WTC11 (cell line): Measurements from ENCODE around the gene WDR38.

Source experiments
- ATF2 ChIP-seq: sonication (generic); formaldehyde crosslinking; IDR thresholded peaks from 2 replicates; pipeline ENCODE4 v1.8.1; 2022; ENCODE audit warnings: low read depth, missing genetic modification reagents, borderline replicate concordance
- ATF3 ChIP-seq: sonication (generic); formaldehyde crosslinking; conservative IDR thresholded peaks from 2 replicates; pipeline ENCODE4 v1.8.1; 2022; ENCODE audit warnings: mild to moderate bottlenecking, missing genetic modification reagents
- CBFB ChIP-seq: sonication (generic); formaldehyde crosslinking; IDR thresholded peaks from 2 replicates; pipeline ENCODE4 v1.8.1; 2022; ENCODE audit warnings: mild to moderate bottlenecking, low read depth, missing genetic modification reagents
- CTCF ChIP-seq: fragments of 200-600 bp; IDR thresholded peaks from 2 replicates; pipeline ENCODE4 v1.8.0; 2022; ENCODE audit warnings: antibody characterized with exemption
- E2F4 ChIP-seq: sonication (generic); formaldehyde crosslinking; IDR thresholded peaks from 2 replicates; pipeline ENCODE4 v1.8.1; 2022; ENCODE audit warnings: low read depth, mild to moderate bottlenecking, moderate library complexity, missing genetic modification reagents, borderline replicate concordance
- IRF2 ChIP-seq: sonication (generic); formaldehyde crosslinking; IDR thresholded peaks from 2 replicates; pipeline ENCODE4 v1.8.0; 2022; ENCODE audit warnings: low read depth, missing genetic modification reagents, borderline replicate concordance
- RELA ChIP-seq: sonication (generic); formaldehyde crosslinking; IDR thresholded peaks from 2 replicates; pipeline ENCODE4 v1.8.1; 2022; ENCODE audit warnings: missing genetic modification reagents, mild to moderate bottlenecking, borderline replicate concordance
- USF1 ChIP-seq: sonication (generic); formaldehyde crosslinking; IDR thresholded peaks from 2 replicates; pipeline ENCODE4 v1.8.0; 2022; ENCODE audit warnings: mild to moderate bottlenecking, missing genetic modification reagents
- ZNF423 ChIP-seq: fragments of 250-450 bp; sonication (Bioruptor Pico); IDR thresholded peaks from 2 replicates; pipeline ENCODE4 v2.1.2; 2022; ENCODE audit warnings: mild to moderate bottlenecking, moderate library complexity

GRCh38 chr9:124803911-124804310 is 49.3 kb upstream of the WDR38 start:
- TF ChIP-seq CTCF (no peak), ZNF423 (no peak), RELA (CRISPR knock-in tag) (no peak), ATF3 (CRISPR knock-in tag) (no peak), CBFB (CRISPR knock-in tag) (no peak), IRF2 (no peak), E2F4 (no peak), ATF2 (no peak), USF1 (CRISPR knock-in tag) (no peak)
